B cell (primary cell): ENCODE data around the gene GRIK2.

Experiments used
- CTCF ChIP-seq: fragments of 200-600 bp; IDR thresholded peaks from one replicate; pipeline ENCODE4 v1.8.0; 2022; ENCODE audit warnings: antibody characterized with exemption, mild to moderate bottlenecking
- EZH2 ChIP-seq: IDR thresholded peaks from 2 replicates; pipeline ENCODE4 v1.6.1; 2012; ENCODE audit warnings: borderline replicate concordance, low read depth, mild to moderate bottlenecking, moderate library complexity, low read length; ENCODE audit not compliant: insufficient read depth, poor library complexity, severe bottlenecking

- no peak for TF ChIP-seq CTCF
- TF ChIP-seq EZH2: no peak
These were observed 215.2 kb downstream of the GRIK2 start for GRCh38 chr6:101608703-101609102.
